ENCODE measurements around the gene PTGFR.

PTGFR gene

DNA sequence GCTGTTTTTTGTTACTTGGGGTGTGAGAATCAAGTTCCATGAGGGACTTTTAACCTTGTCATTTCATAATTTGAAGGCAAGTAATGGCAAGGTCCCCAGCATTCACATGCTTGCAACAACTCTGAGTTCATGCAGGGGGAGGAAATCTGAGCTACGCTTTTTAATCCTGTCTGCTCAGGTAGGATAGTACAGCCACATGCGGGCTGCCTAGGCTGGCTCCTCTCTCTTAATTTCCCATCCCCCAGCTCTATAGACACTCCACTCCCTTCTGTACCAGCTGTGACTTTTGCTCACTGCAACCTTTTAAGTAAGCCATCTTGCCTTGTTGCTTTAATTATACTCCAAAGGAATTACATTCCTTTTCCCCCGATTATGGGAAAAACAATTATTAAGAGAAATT, 30.1 kb downstream of the PTGFR start:
- DNase-seq = no peak

DNA sequence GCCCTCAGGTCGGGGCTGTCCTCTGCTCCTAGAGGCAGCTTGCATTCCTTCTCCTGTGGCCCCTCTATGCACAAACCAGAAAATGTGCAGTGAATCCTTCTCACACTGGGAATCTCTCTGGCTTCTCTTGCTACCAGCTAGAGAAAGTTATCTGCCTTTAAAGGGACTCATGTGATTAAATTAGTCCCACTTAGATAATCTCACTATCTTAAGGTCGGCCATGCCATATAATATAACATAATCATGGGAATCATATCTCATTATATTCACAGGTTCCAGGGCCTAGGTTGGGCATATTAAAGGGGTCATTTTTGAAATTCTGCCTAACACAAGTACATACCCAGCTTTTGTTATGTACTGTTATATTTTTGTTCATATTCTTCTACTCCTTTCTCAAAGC, 31.4 kb downstream of the PTGFR start:
- no peak for DNase-seq

DNA sequence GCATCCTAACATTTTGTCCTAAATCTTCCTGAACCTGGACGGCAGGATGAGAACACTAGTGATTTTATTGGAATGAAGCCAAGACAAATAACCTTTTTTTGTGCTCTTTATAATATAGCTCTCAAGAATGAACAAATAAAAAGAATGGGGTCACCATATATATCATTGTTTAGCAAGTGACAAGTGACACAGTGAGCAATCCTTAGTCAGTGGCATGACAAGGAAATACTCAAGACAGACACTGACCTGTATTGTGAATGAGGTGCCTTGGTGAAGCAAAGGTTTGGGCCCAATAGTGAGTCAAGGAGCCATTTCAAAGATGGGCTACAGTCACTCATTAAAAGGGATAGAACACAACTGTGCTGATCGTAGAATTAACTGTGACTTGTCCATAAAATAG, 35.7 kb downstream of the PTGFR start:
- DNase-seq = no peak

DNA sequence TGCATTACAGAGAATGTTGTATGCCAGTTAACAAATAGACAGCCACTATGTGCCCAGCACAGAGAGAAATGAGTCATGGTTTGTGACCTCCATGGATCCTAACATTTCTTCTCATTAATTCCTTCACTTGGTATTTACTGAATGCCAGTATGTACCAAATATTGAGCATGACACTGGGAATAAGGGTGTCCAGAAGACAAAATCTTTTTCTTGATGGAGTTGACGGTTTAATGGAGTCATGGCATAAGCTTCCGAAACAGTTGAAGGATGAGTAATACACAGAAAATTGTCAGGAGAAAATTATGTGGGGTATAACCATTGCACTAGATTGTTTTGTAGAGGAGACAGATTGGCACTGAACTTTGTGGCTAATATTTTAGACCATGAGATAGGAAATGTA, 36.9 kb downstream of the PTGFR start:
- DNase-seq = no peak

DNA sequence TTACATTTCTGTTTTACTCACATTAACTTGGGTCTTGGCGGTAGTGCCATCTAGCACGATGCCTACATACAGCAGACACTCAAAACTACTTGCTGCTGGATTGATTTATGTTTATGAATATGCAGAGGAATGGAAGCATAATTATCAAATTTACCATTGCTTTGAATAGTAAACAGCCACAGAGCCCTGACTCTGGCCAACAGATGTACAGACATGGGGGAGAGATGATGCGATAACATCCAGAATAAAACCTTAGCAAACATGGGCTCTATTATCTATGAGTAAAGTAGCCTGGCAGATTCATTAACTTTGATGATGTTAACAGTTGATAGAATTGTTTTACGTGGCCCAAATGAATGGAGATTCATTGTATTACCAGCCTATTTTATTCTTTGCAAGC, 42.8 kb downstream of the PTGFR start:
- no peak for DNase-seq

DNA sequence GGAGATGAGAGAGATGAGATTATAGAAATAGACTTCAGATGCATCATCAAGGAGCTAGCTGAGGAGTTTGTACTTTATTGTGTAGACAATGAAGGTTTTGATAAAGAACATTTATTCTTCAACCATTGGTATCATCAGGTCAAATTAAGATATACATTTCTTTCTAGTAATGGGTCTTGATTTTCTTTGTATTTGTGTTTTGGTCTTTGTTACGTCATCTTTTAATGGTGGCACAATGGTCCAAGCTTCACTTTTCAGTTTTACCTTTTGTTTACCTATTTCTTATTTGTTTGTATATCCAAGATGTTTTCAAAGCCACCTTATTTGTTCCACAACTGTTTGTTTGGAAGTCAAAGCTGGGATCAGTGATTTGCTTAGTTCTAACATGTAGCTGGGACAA, 44.5 kb downstream of the PTGFR start:
- no peak for DNase-seq

DNA sequence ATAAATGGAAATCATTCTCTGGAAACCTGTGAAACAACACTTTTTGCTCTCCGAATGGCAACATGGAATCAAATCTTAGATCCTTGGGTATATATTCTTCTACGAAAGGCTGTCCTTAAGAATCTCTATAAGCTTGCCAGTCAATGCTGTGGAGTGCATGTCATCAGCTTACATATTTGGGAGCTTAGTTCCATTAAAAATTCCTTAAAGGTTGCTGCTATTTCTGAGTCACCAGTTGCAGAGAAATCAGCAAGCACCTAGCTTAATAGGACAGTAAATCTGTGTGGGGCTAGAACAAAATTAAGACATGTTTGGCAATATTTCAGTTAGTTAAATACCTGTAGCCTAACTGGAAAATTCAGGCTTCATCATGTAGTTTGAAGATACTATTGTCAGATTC, 45.7 kb downstream of the PTGFR start:
- no peak for DNase-seq

DNA sequence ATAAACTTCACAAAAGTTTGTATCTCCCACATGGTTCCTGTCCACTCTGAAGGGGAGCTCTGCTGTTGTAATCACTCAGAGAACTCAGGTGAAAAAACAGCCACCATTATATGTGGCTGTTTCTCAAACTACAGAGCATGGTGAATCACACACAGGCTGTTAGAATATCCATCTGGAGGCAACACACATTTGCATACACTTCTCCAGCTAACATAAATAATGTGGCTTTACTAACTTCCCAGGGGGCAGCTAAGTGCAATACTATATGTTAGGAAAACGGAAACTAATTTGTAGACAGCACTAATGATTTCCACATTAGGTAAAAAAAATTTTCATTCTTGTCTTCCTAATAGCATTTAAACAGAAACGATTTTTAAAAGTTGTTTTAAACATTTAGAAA, 49.3 kb downstream of the PTGFR start:
- no peak for DNase-seq

DNA sequence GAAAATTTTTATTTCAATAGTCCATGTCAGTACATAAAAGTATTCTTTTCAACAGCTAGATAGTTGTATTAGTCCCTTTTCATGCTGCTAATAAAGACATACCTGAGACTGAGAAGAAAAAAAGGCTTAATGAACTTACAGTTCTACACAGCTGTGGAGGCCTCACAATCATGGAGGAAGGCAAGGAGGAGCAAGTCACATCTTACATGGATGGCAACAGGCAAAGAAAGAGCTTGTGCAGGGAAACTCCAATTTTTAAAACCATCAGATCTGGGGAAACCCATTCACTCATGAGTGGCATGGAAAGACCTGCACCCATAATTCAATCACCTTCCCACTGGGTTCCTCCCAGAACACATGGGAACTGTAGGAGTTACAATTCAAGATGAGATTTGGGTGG, 50.7 kb downstream of the PTGFR start:
- no peak for DNase-seq

DNA sequence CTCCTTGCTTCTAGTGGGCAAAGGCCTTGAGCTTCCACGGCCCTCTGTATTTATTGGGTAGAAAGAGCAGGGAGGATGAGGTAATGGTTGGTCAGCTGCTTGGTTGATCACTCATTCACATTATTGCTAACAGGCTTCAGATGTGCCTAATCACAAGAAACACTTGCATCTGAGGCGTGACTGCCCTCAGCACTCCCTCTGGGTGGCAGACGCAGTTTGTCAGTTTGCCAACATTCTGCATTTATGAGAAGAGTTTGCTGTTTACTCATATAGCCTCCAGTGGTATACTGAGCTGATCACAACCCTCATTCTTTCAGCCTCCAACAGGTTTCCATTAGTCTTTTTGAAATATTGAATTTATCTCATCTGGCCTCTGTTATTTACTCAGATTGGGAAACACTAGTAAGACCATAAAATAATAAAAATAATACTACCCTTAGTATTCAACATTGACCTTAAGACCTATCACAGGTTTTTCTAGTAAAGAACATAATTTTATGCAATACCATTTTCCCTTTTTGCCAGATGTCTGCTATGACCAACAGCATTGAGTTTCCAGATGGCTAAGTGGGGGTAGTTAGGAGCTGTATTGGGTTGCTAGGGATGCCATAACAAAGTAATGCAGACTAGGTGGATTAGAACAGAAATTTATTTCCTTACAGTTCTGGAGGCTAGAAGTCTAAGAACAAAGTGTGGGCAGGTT, 53.3 kb downstream of the PTGFR start:
- DNase-seq = no peak

DNA sequence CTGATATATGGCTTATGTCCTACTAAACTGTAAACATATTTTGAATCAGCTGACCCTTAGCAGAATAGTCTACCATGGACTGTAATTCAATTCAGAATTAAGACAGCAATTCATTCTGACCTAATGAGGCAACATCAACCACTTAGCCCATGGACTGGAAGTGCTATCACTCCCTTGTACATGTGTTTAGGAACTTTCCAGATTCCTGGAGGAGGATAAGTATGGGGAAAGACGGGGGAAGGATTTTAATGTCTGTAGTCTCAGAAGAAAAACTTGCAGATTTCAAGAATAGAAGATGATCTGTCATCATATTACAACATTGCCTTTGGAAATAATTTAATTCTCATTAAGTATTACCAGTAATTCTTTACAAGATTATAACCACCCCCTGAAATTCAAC, 56.3 kb downstream of the PTGFR start:
- DNase-seq = no peak

DNA sequence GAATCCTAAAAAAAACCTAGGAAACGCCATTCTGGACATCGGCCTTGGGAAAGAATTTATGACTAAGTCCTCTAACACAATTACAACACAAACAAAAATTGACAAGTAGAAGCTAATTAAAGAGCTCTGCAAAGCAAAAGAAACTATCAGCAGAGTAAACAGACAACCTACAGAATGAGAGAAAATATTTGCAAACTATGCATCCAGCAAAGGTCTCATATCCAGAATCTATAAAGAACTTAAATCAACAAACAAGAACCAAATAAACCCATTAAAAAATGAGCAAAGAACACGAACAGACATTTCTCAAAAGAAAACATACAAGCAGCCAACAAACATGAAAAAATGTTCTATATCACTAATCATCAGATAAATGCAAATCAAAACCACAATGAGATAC, 58.6 kb downstream of the PTGFR start:
- no peak for DNase-seq

DNA sequence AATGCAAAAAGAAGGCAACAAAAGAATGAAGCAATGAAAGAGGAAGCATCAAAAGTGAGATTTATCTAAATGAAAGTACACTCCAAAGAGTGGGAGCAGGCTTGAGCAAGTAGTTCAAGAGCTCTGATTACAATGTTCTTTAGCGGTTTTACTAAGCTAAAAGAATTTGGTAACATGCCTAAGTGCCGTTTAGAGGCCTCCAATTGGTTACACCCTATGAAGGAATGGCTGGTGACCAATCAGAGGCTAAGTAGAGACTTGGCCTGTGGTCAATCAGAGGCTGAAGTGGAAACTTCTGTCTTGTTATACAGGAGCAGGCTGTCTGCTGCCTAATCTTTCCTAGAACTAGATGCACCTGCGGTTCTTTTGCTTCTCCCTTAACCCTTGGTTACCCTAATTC, 59.1 kb downstream of the PTGFR start:
- DNase-seq = no peak

DNA sequence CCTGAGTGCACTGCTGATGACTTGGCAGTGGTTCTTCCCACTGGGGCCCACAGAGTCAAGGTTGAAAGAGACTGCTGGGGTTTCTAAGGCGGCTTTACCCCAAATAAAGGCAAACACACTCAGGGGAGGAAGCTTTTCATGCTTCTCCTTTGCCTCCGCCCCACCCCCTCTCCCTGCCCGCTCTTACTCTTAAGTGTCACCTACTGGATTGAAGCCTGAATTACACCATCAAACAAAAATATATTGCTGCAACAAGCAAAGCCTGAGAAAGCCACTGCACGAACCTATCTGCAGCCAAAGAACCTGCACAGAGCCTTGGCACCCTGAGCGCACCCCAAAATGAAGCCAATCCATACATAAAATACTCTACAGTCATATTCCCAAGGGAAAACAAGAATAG, 63.1 kb downstream of the PTGFR start:
- no peak for DNase-seq

DNA sequence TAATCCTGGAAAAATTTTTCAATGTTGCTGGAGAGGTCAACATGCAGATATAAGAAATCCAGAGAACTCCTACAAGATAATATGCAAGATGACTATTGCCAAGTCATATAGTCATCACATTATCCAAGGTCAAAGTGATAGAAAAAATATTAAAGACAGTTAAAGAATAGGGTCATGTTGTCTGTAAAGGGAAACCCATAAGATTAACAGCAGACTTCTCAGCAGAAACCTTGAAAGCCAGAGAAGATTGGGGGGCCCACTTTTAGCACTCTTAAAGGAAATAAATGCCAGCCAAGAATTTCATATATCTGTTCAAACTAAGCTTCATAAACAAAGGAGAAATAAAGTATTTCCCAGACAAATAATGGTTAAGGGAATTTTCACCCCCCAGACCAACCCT, 64.1 kb downstream of the PTGFR start:
- DNase-seq = no peak

DNA sequence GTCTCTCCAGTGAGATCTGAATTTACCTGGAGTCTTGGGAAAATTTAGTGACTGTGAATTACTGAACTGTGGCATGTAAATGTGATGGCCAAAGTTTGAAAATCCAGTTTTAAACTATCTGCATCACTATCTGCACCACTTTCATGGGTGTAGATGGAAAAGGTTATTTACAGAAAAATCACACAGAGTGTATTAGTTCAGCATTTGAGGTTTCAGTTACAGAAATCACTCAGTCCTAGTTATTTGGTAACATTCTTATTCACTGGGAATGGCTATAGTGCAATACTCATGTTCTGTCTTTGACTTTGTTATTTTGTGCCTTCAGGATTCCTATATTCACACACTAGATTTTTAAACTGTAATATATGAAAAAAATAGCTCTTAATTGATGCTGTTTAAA, 68.9 kb downstream of the PTGFR start:
- no peak for DNase-seq

DNA sequence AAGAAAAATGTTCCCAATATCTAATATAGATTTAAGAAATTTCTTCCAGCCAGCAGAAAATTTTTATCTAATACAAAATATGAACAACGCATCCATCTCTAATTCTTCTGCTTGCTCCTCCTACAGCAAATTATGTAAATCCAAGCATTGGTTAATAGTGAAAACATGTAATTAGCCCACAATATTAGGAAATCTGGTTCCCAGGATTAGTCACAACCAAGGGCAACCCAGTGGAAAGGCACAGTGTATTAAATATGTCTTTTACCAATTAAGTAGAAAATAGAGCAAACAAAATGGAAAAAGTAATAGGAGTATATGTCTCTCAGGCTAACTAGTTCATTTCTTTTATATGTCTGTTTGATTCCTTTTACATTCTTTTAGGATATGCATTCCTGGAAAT, 70.0 kb downstream of the PTGFR start:
- no peak for DNase-seq

DNA sequence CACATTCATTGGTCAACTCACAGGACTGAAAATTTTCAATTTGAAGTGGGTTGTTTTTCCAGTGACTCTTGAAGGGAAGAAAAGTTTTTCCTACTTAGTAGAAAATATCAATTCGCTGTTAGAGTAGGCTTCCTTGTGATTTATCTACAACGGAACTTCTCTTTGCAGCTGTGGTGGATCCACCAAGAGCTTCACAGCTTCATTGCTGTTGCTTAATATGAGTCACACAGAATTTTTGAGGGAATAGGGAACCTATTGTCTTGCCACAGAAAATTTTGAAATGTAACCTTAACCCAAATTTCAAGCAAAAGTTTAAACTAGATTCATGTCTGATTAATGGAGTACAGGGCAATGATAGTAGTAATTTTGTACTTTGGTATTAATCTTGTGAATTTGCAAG, 71.1 kb downstream of the PTGFR start:
- DNase-seq = no peak

DNA sequence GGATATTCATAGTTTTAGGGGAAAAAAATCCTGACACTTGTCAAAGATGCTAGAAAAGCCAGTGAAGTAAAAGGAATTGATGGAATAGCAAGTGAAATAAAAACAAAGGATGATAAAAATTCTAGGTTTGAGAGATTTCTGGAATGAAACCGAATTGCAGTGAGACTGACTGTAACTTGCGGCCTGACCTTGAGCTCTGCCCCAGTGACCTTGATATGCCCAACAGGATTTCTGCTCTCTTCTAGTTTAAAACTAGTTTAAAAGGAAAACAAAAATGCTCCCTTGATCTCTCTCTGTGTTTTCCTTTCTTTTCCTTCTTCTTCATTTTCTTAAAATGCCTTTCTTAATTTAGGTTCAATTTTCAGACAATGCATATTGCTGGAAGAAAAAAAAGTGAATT, 74.6 kb downstream of the PTGFR start:
- no peak for DNase-seq

DNA sequence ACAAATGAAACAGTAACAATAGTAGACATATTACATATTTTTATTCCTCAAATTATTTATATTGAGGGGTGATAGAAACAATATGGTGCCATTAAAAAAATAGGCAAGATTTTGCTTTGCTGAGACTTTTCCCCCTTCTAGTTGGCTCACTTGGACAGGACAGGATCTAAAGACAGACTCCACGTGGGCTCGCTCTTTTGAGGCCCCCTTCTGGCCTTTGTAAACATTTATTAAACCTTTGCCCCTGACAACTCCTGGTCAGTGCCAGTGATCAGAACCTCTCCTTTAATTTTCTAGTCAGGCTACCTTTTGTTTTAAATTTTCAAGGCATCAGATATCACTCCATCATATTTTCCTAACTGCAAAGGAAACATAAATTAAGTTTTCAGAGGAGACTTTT, 79.8 kb downstream of the PTGFR start:
- DNase-seq = no peak

DNA sequence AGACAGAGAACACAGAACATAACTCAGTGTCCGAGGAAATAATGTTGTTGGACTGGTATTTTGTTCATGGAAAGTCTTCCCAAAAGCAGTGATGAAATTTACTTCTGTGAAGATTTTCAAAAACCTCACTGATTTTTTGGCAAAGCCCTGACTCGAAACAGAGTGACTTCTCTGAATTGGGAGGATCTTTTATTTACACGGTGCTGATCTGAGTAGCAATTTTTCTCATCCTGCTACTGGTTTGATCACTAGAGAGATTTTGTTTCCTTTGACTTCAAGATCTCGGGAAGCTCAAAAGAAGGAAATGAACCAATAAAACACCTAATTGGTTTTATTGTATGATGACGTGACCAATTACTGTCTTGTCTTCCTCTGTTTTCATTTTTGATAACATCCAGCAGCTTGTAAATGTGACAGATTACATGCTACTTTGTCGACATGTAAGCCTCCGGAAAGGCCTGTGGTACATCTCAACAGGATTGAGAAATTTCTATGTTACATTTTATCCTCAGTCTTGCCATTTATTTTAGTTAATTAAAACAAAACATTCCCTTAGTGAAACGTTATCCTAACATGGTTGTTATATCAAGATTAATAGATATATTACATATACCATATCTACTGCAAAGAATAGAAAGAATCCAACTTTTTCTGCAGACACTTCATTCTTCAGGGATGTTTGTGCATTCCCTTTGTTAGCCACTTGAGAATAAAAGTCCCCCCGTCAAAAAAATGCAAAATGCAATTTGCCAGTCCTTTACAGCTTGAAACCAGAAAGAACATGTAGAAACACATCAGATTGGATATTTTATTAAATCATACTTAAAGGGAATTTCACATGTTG, 86.7 kb downstream of the PTGFR start:
- DNase-seq = no peak

DNA sequence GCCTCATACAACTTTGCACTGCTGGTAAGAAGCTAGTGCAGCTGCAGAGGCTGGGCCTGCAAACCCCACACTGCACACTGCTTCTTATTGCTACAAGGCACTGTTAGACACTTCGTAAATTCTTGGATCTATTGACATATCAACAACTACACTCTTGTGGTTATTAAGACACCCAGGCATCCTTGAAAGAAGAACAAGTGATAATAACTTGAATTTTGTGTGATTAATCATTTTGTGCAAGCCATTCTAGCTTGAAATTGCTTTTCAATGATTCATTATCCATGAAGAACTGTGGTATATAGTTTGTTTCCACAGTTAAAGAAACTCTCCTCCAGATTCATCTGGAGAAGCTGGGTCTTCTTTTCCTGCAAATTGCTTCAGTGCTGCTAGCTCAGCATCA, 95.8 kb downstream of the PTGFR start:
- DNase-seq = no peak

DNA sequence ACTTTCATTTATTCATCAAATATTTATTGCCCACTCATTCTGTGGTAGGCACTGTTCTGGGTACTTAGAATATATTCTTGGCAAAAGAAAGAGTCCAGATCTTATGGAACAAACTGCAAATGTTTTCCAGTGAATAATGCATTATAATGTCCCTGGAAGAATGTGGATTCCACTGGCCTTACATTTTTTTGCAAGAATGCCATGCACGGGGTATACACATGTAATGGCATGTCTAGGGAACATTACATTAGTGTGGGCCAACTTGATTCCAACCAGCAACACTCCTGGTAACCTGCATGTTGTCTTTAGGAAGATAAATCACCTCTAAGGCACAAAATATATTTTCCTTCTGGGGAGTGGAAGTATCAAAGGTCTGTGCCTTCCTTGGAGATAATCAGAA, 96.4 kb downstream of the PTGFR start:
- no peak for DNase-seq
